ACC112 (cell line): Measurements from ENCODE around the gene DICER1.
"Not testable (repeated sequence)": the region's sequence is repeated elsewhere in the genome, so short reads cannot be mapped to it uniquely, and the experiment has no call there.

Source experiments
- H2AFZ ChIP-seq: fragments of 200-600 bp; sonication (generic); one replicate; pipeline ENCODE4 v1.6.0; 2017; ENCODE audit warnings: antibody characterized with exemption, low read length; ENCODE audit not compliant: unreplicated experiment
- H3K27ac ChIP-seq: fragments of 200-600 bp; sonication (generic); 2 replicates; pipeline ENCODE4 v1.5.1; 2014; ENCODE audit warnings: low read depth, mild to moderate bottlenecking, antibody characterized with exemption, low read length, moderate library complexity
- H3K27me3 ChIP-seq: fragments of 200-600 bp; sonication (generic); 2 replicates; pipeline ENCODE4 v1.6.1; 2014; ENCODE audit warnings: mild to moderate bottlenecking, antibody characterized with exemption, low read length, moderate library complexity, mixed read lengths; ENCODE audit not compliant: insufficient read depth
- H3K36me3 ChIP-seq: fragments of 200-600 bp; sonication (generic); 2 replicates; pipeline ENCODE4 v1.6.1; 2016; ENCODE audit warnings: mild to moderate bottlenecking, antibody characterized with exemption, low read length, moderate library complexity, mixed read lengths; ENCODE audit not compliant: insufficient read depth
- H3K4me1 ChIP-seq: fragments of 200-600 bp; sonication (generic); one replicate; pipeline ENCODE4 v1.6.1; 2016; ENCODE audit warnings: low read length, mixed read lengths; ENCODE audit not compliant: insufficient read depth, unreplicated experiment, control insufficient read depth
- H3K4me3 ChIP-seq: fragments of 200-600 bp; sonication (generic); 2 replicates; pipeline ENCODE4 v1.5.1; 2014; ENCODE audit warnings: mild to moderate bottlenecking, low read depth, low read length
- H3K79me2 ChIP-seq: fragments of 200-600 bp; sonication (generic); one replicate; pipeline ENCODE4 v1.6.0; 2016; ENCODE audit warnings: low read length; ENCODE audit not compliant: control insufficient read depth, unreplicated experiment, insufficient read depth

DICER1 gene

GRCh38 chr14:95185033-95185766 lies 27.9 kb upstream of the DICER1 start:
- Histone ChIP-seq H3K27ac (peak overlapping the region; percentile 30), H3K79me2 (no peaks in the 10 kb centered on the region), H2AFZ (no peak overlapping the region), H3K36me3 (no peaks in the 10 kb centered on the region; the same call in 1 of the 2 replicates), H3K27me3 (no peaks in the 10 kb centered on the region), H3K4me3 (peak overlapping the region; percentile 23; the same call in 1 of the 2 replicates), H3K4me1 (peaks cover 15% of the 10 kb centered on the region)

GRCh38 chr14:95184413-95184790 lies 27.1 kb upstream of the DICER1 start:
- Histone ChIP-seq H3K27ac (no peak overlapping the region), H3K4me1 (peaks cover 15% of the 10 kb centered on the region), H3K36me3 (no peaks in the 10 kb centered on the region; the same call in 1 of the 2 replicates), H3K27me3 (no peaks in the 10 kb centered on the region), H3K4me3 (no peak overlapping the region), H3K79me2 (no peaks in the 10 kb centered on the region), H2AFZ (no peak overlapping the region)

- Histone ChIP-seq H3K79me2 (no peaks in the 10 kb centered on the region), H3K27ac (no peak overlapping the region)
Observed at GRCh38 chr14:95183532-95184412, 26.4 kb upstream of the DICER1 start.

GRCh38 chr14:95183082-95183481 lies 25.8 kb upstream of the DICER1 start:
- peaks cover 15% of the 10 kb centered on the region for H3K4me1 ChIP-seq
- H3K4me3 ChIP-seq: no peak overlapping the region
- no peaks in the 10 kb centered on the region for H3K36me3 ChIP-seq
- no peaks in the 10 kb centered on the region for H3K79me2 ChIP-seq
- no peak overlapping the region for H3K27ac ChIP-seq
- H3K27me3 ChIP-seq: no peaks in the 10 kb centered on the region
- no peak overlapping the region for H2AFZ ChIP-seq

More at GRCh38 chr14:95183532-95184412, 26.4 kb upstream of the DICER1 start:
- Histone ChIP-seq H3K36me3 (no peaks in the 10 kb centered on the region), H3K4me3 (no peak overlapping the region), H2AFZ (no peak overlapping the region), H3K4me1 (peaks cover 15% of the 10 kb centered on the region), H3K27me3 (no peaks in the 10 kb centered on the region)

- H3K36me3 ChIP-seq: no peaks in the 10 kb centered on the region
- no peak overlapping the region for H3K4me3 ChIP-seq
- H3K79me2 ChIP-seq: no peaks in the 10 kb centered on the region
- H3K4me1 ChIP-seq: peaks cover 15% of the 10 kb centered on the region
- H3K27me3 ChIP-seq: no peaks in the 10 kb centered on the region
- H2AFZ ChIP-seq: no peak overlapping the region
- no peak overlapping the region for H3K27ac ChIP-seq
Observed at GRCh38 chr14:95182379-95182778, 25.1 kb upstream of the DICER1 start.

GRCh38 chr14:95180966-95181741 lies 23.8 kb upstream of the DICER1 start:
- Histone ChIP-seq H3K79me2 (no peaks in the 10 kb centered on the region), H2AFZ (no peak overlapping the region), H3K4me1 (peaks cover 15% of the 10 kb centered on the region), H3K27ac (no peak overlapping the region), H3K27me3 (no peaks in the 10 kb centered on the region), H3K36me3 (no peaks in the 10 kb centered on the region), H3K4me3 (no peak overlapping the region)

GRCh38 chr14:95175670-95176069 lies 18.3 kb upstream of the DICER1 start:
- H3K4me1 ChIP-seq, H3K27ac ChIP-seq, H2AFZ ChIP-seq, H3K79me2 ChIP-seq, H3K36me3 ChIP-seq, H3K27me3 ChIP-seq, H3K4me3 ChIP-seq: not testable (repeated sequence)

GRCh38 chr14:95174184-95174792 lies 17.0 kb upstream of the DICER1 start:
- no peak overlapping the region for H3K27ac ChIP-seq
- H3K4me1 ChIP-seq: no peaks in the 10 kb centered on the region
- no peak overlapping the region for H2AFZ ChIP-seq
- no peaks in the 10 kb centered on the region for H3K27me3 ChIP-seq
- H3K4me3 ChIP-seq: no peak overlapping the region
- H3K36me3 ChIP-seq: no peaks in the 10 kb centered on the region
- no peaks in the 10 kb centered on the region for H3K79me2 ChIP-seq

- Histone ChIP-seq H3K4me1 (no peaks in the 10 kb centered on the region), H3K27me3 (no peaks in the 10 kb centered on the region), H2AFZ (no peak overlapping the region), H3K4me3 (no peak overlapping the region), H3K27ac (no peak overlapping the region), H3K79me2 (no peaks in the 10 kb centered on the region), H3K36me3 (no peaks in the 10 kb centered on the region)
Observed at GRCh38 chr14:95173518-95173917, 16.2 kb upstream of the DICER1 start.

- H2AFZ ChIP-seq: no peak overlapping the region
- H3K79me2 ChIP-seq: no peaks in the 10 kb centered on the region
- H3K27me3 ChIP-seq: no peaks in the 10 kb centered on the region
- H3K27ac ChIP-seq: no peak overlapping the region
- H3K4me1 ChIP-seq: no peaks in the 10 kb centered on the region
- no peak overlapping the region for H3K4me3 ChIP-seq
- H3K36me3 ChIP-seq: no peaks in the 10 kb centered on the region
Observed at GRCh38 chr14:95167177-95167576, 9.8 kb upstream of the DICER1 start.
